NCI-H226 (cell line): Measurements from ENCODE around the gene PRLR.
A peak's percentile ranks its signal among the peaks of the same experiment; 100 is the strongest.
"Not testable (repeated sequence)": the region's sequence is repeated elsewhere in the genome, so short reads cannot be mapped to it uniquely, and the experiment has no call there.

Source experiments
- DNase-seq: peaks from one replicate; pipeline ENCODE4 v3.0.0-alpha.2; 2015

PRLR gene

GRCh38 chr5:35230038-35230611, at the start of gene PRLR:
Gene PRLR (minus strand): TSS chr5:35230487. CDS start chr5:35089620, 140,867 bp downstream.
- DNase-seq, result no peak

GRCh38 chr5:35274839-35275509, 44.7 kb upstream of the PRLR start:
- DNase-seq, result no peak

DNA sequence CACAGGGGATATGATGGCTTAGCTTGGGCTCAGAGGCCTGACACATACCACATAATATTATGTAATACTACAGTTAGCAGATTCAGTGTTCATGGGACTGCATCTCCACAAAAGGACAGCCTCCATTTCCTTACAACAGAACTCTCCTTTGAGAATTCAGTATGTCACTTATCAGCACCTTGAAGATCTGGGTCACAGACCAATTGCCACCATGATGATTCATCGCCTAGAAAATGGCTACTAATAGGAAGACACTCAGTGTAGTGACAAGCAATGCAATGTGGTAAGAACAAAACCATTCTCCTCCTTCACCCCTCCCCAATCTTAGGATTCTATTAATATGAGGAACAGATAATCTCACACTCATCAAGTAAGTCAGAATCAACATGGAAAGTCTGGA, 38.7 kb upstream of the PRLR start:
- no peak for DNase-seq

- no peak for DNase-seq
These were observed 36.0 kb upstream of the PRLR start for GRCh38 chr5:35266276-35266675.

- DNase-seq, result no peak
These were observed 34.2 kb upstream of the PRLR start for GRCh38 chr5:35264509-35264908.

DNA sequence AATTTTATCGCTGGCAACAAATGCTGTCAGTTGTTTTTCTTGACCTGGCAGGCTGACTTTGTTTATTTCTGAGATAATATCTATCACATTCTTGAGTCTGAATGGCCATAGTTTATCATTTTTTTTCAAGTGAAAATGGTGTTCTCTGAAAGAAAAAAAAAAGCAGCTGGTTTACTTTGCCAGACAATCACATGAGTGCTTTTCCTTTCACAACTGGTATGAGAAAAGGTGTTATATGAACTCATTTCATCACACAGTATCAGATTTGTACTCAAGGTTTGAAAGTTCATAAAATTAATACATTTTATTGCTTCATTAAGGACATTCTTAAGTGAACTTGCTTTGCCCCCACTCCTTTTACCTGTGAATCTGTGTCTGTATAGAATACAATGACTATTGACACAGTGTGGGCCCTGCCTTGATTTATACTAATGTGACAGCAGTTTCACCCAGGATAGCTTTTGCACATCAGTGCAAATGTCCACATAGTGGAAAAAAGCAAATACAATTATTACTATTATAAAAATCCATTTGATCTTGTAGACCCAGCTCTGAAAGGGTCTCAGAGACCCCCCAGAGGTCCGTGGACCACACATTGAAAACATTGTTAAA, 33.1 kb upstream of the PRLR start:
- DNase-seq, result no peak

GRCh38 chr5:35253582-35253981, 23.3 kb upstream of the PRLR start:
- DNase-seq, result no peak

GRCh38 chr5:35252963-35253362, 22.7 kb upstream of the PRLR start:
- no peak for DNase-seq

- DNase-seq, result no peak
These were observed 18.8 kb upstream of the PRLR start for GRCh38 chr5:35248843-35249780.

- peak; percentile 39 for DNase-seq
These were observed 17.4 kb upstream of the PRLR start for GRCh38 chr5:35247648-35248034.

- no peak for DNase-seq
These were observed 16.8 kb upstream of the PRLR start for GRCh38 chr5:35246900-35247647.

GRCh38 chr5:35246411-35246810, 16.1 kb upstream of the PRLR start:
- DNase-seq, result no peak

- DNase-seq, result not testable (repeated sequence)
These were observed 15.1 kb upstream of the PRLR start for GRCh38 chr5:35245371-35245770.

DNA sequence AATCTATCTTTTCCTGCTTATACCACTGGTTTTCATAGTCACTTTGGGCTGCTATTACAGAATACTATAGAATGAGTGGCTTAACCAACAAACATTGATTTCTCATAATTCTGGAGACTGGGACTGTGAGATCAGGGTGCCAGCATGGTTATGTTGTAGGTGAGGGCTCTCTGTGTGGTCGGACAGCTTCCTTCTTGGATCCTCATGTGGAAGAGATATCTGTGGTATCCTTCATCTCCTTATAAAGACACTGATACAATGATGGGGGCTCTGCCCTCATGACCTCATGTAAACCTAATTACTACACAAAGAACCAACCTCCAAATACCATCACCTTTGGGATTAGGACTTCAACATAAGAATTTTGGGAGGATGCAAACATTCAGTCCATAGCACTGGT, 13.9 kb upstream of the PRLR start:
- DNase-seq, result no peak

- no peak for DNase-seq
These were observed 12.5 kb upstream of the PRLR start for GRCh38 chr5:35242702-35243258.

DNA sequence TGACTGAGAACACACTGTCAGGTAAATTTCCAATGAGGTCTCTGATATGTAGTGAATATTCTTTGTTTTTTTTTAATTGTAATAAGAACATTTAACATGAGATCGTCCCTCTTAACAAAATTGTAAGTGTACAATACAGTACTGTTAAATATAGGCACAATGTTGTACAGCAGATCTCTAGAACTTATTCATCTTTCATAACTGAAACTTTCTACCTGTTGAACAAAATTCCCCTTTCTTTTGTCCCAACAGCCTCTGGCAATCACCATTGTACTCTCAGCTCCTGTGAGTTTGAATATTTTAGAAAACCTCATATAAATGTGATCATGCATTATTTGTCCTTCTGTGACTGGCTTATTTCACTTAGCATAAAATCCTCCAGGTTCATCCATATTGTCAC, 10.6 kb upstream of the PRLR start:
- DNase-seq, result no peak

- DNase-seq, result no peak
These were observed 9.8 kb upstream of the PRLR start for GRCh38 chr5:35239911-35240610.

GRCh38 chr5:35239476-35239875, 9.2 kb upstream of the PRLR start:
- no peak for DNase-seq

GRCh38 chr5:35237580-35238376, 7.5 kb upstream of the PRLR start:
- no peak for DNase-seq

GRCh38 chr5:35236770-35237169, 6.5 kb upstream of the PRLR start:
- no peak for DNase-seq

DNA sequence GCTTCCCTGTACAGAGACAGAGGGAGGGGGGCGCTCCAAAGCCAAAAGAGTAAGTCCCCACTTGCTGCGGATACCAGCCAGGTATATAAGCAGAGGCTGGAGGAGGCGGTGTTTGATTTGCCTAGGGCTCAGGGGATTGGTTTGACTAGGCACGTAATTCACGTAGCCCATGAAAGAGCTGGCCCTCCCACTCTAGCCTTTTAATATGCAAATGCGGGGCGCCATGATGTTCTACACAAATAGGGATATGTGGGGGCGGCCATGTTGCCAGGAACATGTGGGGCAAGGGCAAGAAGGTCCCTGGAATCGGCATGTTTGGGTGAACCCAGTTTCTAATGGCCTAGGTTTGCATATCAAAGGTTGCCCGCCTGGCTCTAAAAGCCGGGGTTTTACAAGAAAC, 3.3 kb upstream of the PRLR start:
- no peak for DNase-seq
